Loucy (cell line): Measurements from ENCODE around the gene RHOH.

Experiments used
- CTCF ChIP-seq: fragments of 200-600 bp; sonication (generic); conservative IDR thresholded peaks from 2 replicates; pipeline ENCODE4 v1.5.1; 2014; ENCODE audit warnings: mild to moderate bottlenecking, antibody characterized with exemption, low read length
- EZH2phosphoT487 ChIP-seq: fragments of 200-600 bp; IDR thresholded peaks from 2 replicates; pipeline ENCODE4 v1.6.1; 2018; ENCODE audit warnings: antibody characterized with exemption, mild to moderate bottlenecking, moderate library complexity, borderline replicate concordance

DNA sequence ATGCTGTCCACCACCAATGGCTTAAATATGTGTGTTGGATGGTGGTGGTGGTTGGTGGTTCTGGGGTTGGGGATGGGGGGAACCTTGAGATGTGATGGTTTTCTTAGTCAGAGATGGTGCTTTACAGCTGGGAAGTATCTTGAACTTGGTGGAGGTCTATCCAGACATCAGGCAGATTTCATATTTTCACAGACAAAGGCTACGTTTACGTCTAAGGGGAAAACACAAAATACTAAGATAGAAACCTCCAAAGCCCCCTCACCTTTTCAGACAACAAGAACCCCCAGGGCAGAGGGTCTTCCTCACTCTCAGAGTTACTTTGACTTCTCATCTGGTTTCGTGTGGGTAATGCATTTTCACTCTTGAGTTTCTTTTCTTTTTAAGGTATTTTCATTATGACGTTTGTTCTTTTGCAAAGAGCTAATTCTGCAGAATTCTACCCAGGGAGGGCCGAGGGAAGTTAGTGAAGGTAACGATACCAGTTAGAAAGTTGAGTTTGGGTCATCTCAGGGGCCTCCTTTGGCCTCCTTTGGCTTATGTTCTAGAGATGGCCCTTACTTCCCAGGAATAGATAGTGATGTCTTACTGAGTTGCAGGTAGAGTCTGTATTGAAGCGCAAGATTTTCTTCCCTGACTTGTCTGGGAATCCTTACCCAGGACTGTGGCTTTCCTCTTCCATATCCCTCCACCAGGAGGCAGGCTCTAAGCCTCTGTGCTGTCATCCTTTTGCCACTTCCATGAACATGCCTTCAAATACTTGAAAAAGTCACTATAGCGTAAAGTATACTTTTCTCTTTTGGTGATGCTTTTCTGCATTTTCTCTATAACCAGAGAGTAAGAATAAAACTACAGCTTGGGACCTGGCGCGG is 31.9 kb downstream of the RHOH start:
- peak; percentile 67 for TF ChIP-seq CTCF
- no peak for TF ChIP-seq EZH2phosphoT487
